ENCODE data around the gene ALLC. TPM values are rescaled to one million over a fixed set of nuclear protein-coding genes. Genes with fewer than 3 reads are reported as not detected.

Gene ALLC
- total and polyA plus RNA-seq, 8 donors: not detected

GRCh38 chr2:3682811-3683210 is 24.8 kb downstream of the ALLC start:
- TF ChIP-seq POLR2A (IDR thresholded peaks at IDR 0.05) (no peak), EP300 (IDR thresholded peaks at IDR 0.05) (no peak), CTCF (IDR thresholded peaks at IDR 0.05) (no peak), POLR2AphosphoS5 (IDR thresholded peaks at IDR 0.05) (no peak)
- 73 to 85% (median 82%) methylated on average over 6 of the region's 6 CpGs for WGBS, 5 donors
- H3K4me3 ChIP-seq: no peak overlapping the region
- H3K27me3 ChIP-seq: peaks cover 0 to 1% (median 0%) of the 10 kb centered on the region in 3 donors
- intact Hi-C loops (cut with DNase I; ENCODE audit: low total_unique reads): no loop called here
- H3K27ac ChIP-seq: no peak overlapping the region
- no peak for DNase-seq
- H3K36me3 ChIP-seq: no peaks in the 10 kb centered on the region
- no peaks in the 10 kb centered on the region for H3K4me1 ChIP-seq
- H3K9me3 ChIP-seq: no peaks in the 10 kb centered on the region

GRCh38 chr2:3683748-3684454 is 25.9 kb downstream of the ALLC start:
- no peak for TF ChIP-seq POLR2A (IDR thresholded peaks at IDR 0.05)
- no peak for TF ChIP-seq EP300 (IDR thresholded peaks at IDR 0.05)
- TF ChIP-seq POLR2AphosphoS5 (IDR thresholded peaks at IDR 0.05): no peak
- no peak for TF ChIP-seq CTCF (IDR thresholded peaks at IDR 0.05)
- no peaks in the 10 kb centered on the region for H3K27me3 ChIP-seq
- WGBS, 5 donors: 18 to 38% (median 27%) methylated on average over 3 of the region's 3 CpGs
- intact Hi-C loops (cut with DNase I; ENCODE audit: low total_unique reads): no loop called here
- H3K27ac ChIP-seq: no peak overlapping the region
- H3K9me3 ChIP-seq: no peaks in the 10 kb centered on the region
- H3K4me1 ChIP-seq: no peaks in the 10 kb centered on the region
- no peak overlapping the region for H3K4me3 ChIP-seq
- no peak for DNase-seq
- no peaks in the 10 kb centered on the region for H3K36me3 ChIP-seq

GRCh38 chr2:3689998-3690748 is 32.2 kb downstream of the ALLC start:
- TF ChIP-seq EP300 (IDR thresholded peaks at IDR 0.05) (no peak), POLR2A (IDR thresholded peaks at IDR 0.05) (no peak), POLR2AphosphoS5 (IDR thresholded peaks at IDR 0.05) (no peak), CTCF (IDR thresholded peaks at IDR 0.05) (no peak)
- Histone ChIP-seq H3K4me3 (no peak overlapping the region), H3K36me3 (no peaks in the 10 kb centered on the region), H3K4me1 (no peaks in the 10 kb centered on the region), H3K27me3 (peaks cover 0 to 4% (median 0%) of the 10 kb centered on the region in 3 donors), H3K27ac (no peak overlapping the region), H3K9me3 (peaks cover 0 to 7% (median 3%) of the 10 kb centered on the region in 4 donors)
- intact Hi-C loops (cut with DNase I; ENCODE audit: low total_unique reads): no loop called here
- DNase-seq: no peak

GRCh38 chr2:3692375-3692774 is 34.4 kb downstream of the ALLC start:
- intact Hi-C loops (cut with DNase I; ENCODE audit: low total_unique reads): no loop called here
- no peak for TF ChIP-seq EP300 (IDR thresholded peaks at IDR 0.05)
- peak in 1 of 7 experiments; percentile 21 for TF ChIP-seq CTCF (IDR thresholded peaks at IDR 0.05)

More at GRCh38 chr2:3692375-3692774, 34.4 kb downstream of the ALLC start:
- Histone ChIP-seq H3K9me3 (peaks cover 0 to 7% (median 3%) of the 10 kb centered on the region in 4 donors), H3K36me3 (no peaks in the 10 kb centered on the region), H3K27me3 (peaks cover 0 to 4% (median 0%) of the 10 kb centered on the region in 3 donors), H3K27ac (no peak overlapping the region), H3K4me3 (no peak overlapping the region), H3K4me1 (no peaks in the 10 kb centered on the region)
- peak in 1 of 2 donors; percentile 54 for DNase-seq
